SK-N-SH (cell line): ENCODE results near the gene CDH13. TPM values are rescaled to one million over a fixed set of nuclear protein-coding genes. Genes with fewer than 3 reads are reported as not detected.
A peak's percentile ranks its signal among the peaks of the same experiment; 100 is the strongest.

Source experiments
- CTCF ChIA-PET: fragments of 300-600, 350-600 bp; formaldehyde crosslinking; extraction: SDS; loops from one replicate; lab custom pipeline; 2021; lab: Yijun Ruan, JAX
- POLR2A ChIA-PET: fragments of 350-600 bp; sonication (Branson Sonifier 250); formaldehyde crosslinking; extraction: SDS; loops from one replicate; lab custom pipeline; 2020; ENCODE audit warnings: antibody characterized with exemption, inconsistent platforms; lab: Yijun Ruan, JAX
- DNase-seq: peaks from one replicate; pipeline ENCODE4 v3.0.0; 2012
- H2AFZ ChIP-seq: fragments of 200-600 bp; sonication (generic); 2 replicates; pipeline ENCODE4 v1.8.1; 2016; ENCODE audit warnings: antibody characterized with exemption, mild to moderate bottlenecking, low read depth
- H3F3A ChIP-seq: fragments of 200-600 bp; sonication (generic); replicated peaks from 2 replicates; pipeline ENCODE3; 2016; ENCODE audit warnings: antibody characterized with exemption, mild to moderate bottlenecking; ENCODE audit not compliant: insufficient read depth
- H3K27ac ChIP-seq, 2 experiments: fragments of 200-500 bp in 1 of 2; fragments of 200-600 bp in 1 of 2; sonication (Bioruptor generic) in 1 of 2; sonication (generic), shearing (Covaris generic) in 1 of 2; 2 replicates each; pipeline versions ENCODE4 v1.5.1 to v1.6.1; 2014 to 2016; ENCODE audit warnings: low read depth in 2 of 2, inconsistent platforms in 1 of 2, low read length in 1 of 2, mild to moderate bottlenecking in 1 of 2, mixed read lengths in 1 of 2
- H3K27me3 ChIP-seq: fragments of 200-600 bp; sonication (generic), shearing (Covaris generic); 2 replicates; pipeline ENCODE4 v1.6.1; 2016; ENCODE audit warnings: mixed run types; ENCODE audit not compliant: insufficient read depth
- H3K36me3 ChIP-seq, 2 experiments: fragments of 200-500 bp in 1 of 2; fragments of 200-600 bp in 1 of 2; sonication (Bioruptor generic) in 1 of 2; sonication (generic) in 1 of 2; replicated peaks in 1 of 2; 2 replicates each; pipeline versions ENCODE3 to v1.5.1; 2014 to 2016; ENCODE audit warnings: low read length in 1 of 2, mild to moderate bottlenecking in 1 of 2; ENCODE audit not compliant: insufficient read depth in 2 of 2, control insufficient read depth in 1 of 2
- H3K4me1 ChIP-seq, 2 experiments: fragments of 200-500 bp in 1 of 2; fragments of 200-600 bp in 1 of 2; sonication (Bioruptor generic) in 1 of 2; sonication (generic), shearing (Covaris generic) in 1 of 2; 2 replicates each; pipeline versions ENCODE4 v1.5.1 to v1.6.1; 2014 to 2016; ENCODE audit warnings: low read depth in 1 of 2, low read length in 1 of 2, mixed run types in 1 of 2; ENCODE audit not compliant: insufficient read depth in 2 of 2, control insufficient read depth in 1 of 2
- H3K4me2 ChIP-seq: fragments of 200-600 bp; sonication (generic), shearing (Covaris generic); 2 replicates; pipeline ENCODE4 v1.6.1; 2017; ENCODE audit warnings: mixed run types
- H3K4me3 ChIP-seq, 2 experiments: fragments of 200-500 bp in 1 of 2; fragments of 200-600 bp in 1 of 2; sonication (Bioruptor generic) in 1 of 2; sonication (generic), shearing (Covaris generic) in 1 of 2; 2 replicates each; pipeline versions ENCODE4 v1.5.1 to v1.8.1; 2014 to 2016; ENCODE audit warnings: low read depth in 2 of 2, inconsistent platforms in 1 of 2, low read length in 1 of 2, mild to moderate bottlenecking in 1 of 2, mixed read lengths in 1 of 2, moderate library complexity in 1 of 2
- H3K79me2 ChIP-seq: fragments of 200-600 bp; sonication (generic); 2 replicates; pipeline ENCODE4 v1.8.1; 2017; ENCODE audit warnings: mild to moderate bottlenecking; ENCODE audit not compliant: insufficient read depth
- H3K9ac ChIP-seq: fragments of 200-600 bp; sonication (generic); 2 replicates; pipeline ENCODE4 v1.6.1; 2017; ENCODE audit warnings: mixed run types
- H3K9me2 ChIP-seq: fragments of 200-600 bp; sonication (generic); 2 replicates; pipeline ENCODE4 v1.6.1; 2017; ENCODE audit warnings: mixed run types
- H3K9me3 ChIP-seq: fragments of 200-600 bp; sonication (generic); 2 replicates; pipeline ENCODE4 v1.6.1; 2017; ENCODE audit warnings: mixed run types, mild to moderate bottlenecking, moderate library complexity
- H4K20me1 ChIP-seq: fragments of 200-600 bp; sonication (generic); 2 replicates; pipeline ENCODE4 v1.6.1; 2017; ENCODE audit warnings: mild to moderate bottlenecking, mixed run types; ENCODE audit not compliant: insufficient read depth
- CHD2 ChIP-seq: fragments of 150-350 bp; IDR thresholded peaks from 2 replicates; pipeline ENCODE4 v1.6.1; 2018; ENCODE audit warnings: low read length; ENCODE audit not compliant: partially characterized antibody
- ELF1 ChIP-seq: IDR thresholded peaks from 2 replicates; pipeline ENCODE4 v1.4.0; 2012
- EP300 ChIP-seq, 2 experiments: IDR thresholded peaks; 2 replicates each; pipeline versions ENCODE4 v1.4.0 to v1.6.1; 2012; ENCODE audit warnings: borderline replicate concordance in 1 of 2, low read depth in 1 of 2, low read length in 1 of 2
- FOSL2 ChIP-seq: IDR thresholded peaks from 2 replicates; pipeline ENCODE4 v1.4.0; 2012; ENCODE audit warnings: low read depth, mild to moderate bottlenecking, moderate library complexity, borderline replicate concordance
- FOXM1 ChIP-seq: IDR thresholded peaks from 2 replicates; pipeline ENCODE4 v1.4.0; 2012; ENCODE audit warnings: low read depth, mild to moderate bottlenecking
- GABPA ChIP-seq: IDR thresholded peaks from 2 replicates; pipeline ENCODE4 v1.4.0; 2012; ENCODE audit warnings: low read depth, mild to moderate bottlenecking
- JUND ChIP-seq: IDR thresholded peaks from 2 replicates; pipeline ENCODE4 v1.4.0; 2012
- MEF2A ChIP-seq: IDR thresholded peaks from 2 replicates; pipeline ENCODE4 v1.4.0; 2012; ENCODE audit warnings: low read depth, borderline replicate concordance
- MXI1 ChIP-seq: IDR thresholded peaks from 2 replicates; pipeline ENCODE4 v1.6.1; 2012; ENCODE audit warnings: mild to moderate bottlenecking, low read depth, low read length, improper control_type of control experiment
- NRF1 ChIP-seq: IDR thresholded peaks from 2 replicates; pipeline ENCODE4 v1.6.1; 2012; ENCODE audit warnings: low read depth, mild to moderate bottlenecking, low read length
- RXRA ChIP-seq: IDR thresholded peaks from 2 replicates; pipeline ENCODE4 v1.4.0; 2012; ENCODE audit warnings: low read depth, mild to moderate bottlenecking, borderline replicate concordance
- SIN3A ChIP-seq: IDR thresholded peaks from 2 replicates; pipeline ENCODE4 v1.6.1; 2012; ENCODE audit warnings: low read depth, mild to moderate bottlenecking, low read length, moderate library complexity, borderline replicate concordance
- SMC3 ChIP-seq: IDR thresholded peaks from 2 replicates; pipeline ENCODE4 v1.6.1; 2012; ENCODE audit warnings: low read depth, low read length, improper control_type of control experiment
- TCF12 ChIP-seq: IDR thresholded peaks from 2 replicates; pipeline ENCODE4 v1.4.0; 2012
- TEAD4 ChIP-seq: IDR thresholded peaks from 2 replicates; pipeline ENCODE4 v1.4.0; 2012; ENCODE audit warnings: mild to moderate bottlenecking, borderline replicate concordance; ENCODE audit not compliant: insufficient read depth
- WGBS: methylation state at CpG from one replicate; pipeline ENCODE4 v1.1.6; 2017; ENCODE audit warnings: low lambda C conversion rate; 5-methylcytosine and 5-hydroxymethylcytosine counted together
- polyA plus RNA-seq, 3 experiments: library from polyadenylated mRNA; depleted of rRNA; stranded (reverse); fragments of >200 nt; gene quantifications; 2 replicates each; pipeline ENCODE4 v1.2.3, GENCODE V29; 2012
- TF ChIP-seq, protein P1 (sequence below): fragments of 200-600 bp; sonication (generic); IDR thresholded peaks from 2 replicates; pipeline ENCODE4 v1.6.1; 2017; ENCODE audit warnings: antibody characterized with exemption, mild to moderate bottlenecking, moderate library complexity
- TF ChIP-seq, protein P2 (sequence below): fragments of 150-350 bp; IDR thresholded peaks from 2 replicates; pipeline ENCODE4 v1.6.1; 2016; ENCODE audit warnings: mild to moderate bottlenecking, low read depth, low read length
- TF ChIP-seq, protein P3 (sequence below): IDR thresholded peaks from 2 replicates; pipeline ENCODE4 v1.4.0; 2012; ENCODE audit warnings: low read depth
- TF ChIP-seq, protein P4 (sequence below): IDR thresholded peaks from 2 replicates; pipeline ENCODE4; 2012
- TF ChIP-seq, protein P5 (sequence below): IDR thresholded peaks from 2 replicates; pipeline ENCODE4 v1.4.0; 2012; ENCODE audit warnings: low read depth, borderline replicate concordance

CDH13 gene
- polyA plus RNA-seq, 1 of the 3 experiments (the other 2 are of a cell fraction), result 93.0 TPM

DNA sequence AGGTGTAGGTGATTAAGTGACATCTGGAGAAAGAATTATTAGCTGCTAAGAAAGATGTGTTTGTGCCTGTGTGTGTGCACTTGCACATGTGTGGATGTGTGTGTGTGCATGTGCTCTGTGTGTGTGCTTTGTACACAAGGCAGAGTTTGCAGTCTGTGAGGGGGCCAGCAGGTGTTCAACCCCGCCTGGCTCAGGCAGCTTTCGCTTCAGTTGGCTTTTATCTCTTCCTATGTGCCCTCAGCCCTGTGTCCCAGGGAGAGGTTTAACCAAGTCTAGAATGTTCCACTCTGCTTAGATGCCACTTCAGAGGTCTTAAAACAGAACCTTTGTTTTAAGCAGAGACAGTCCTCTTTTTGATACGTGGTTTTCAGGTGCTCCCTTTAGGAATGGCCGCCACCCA lies 58.8 kb downstream of the CDH13 start:
- H3K9ac ChIP-seq, result no peak overlapping the region
- 67% methylated on average over 4 of the region's 4 CpGs for WGBS
- H3K36me3 ChIP-seq, result no peaks in the 10 kb centered on the region
- H3K4me2 ChIP-seq, result no peak overlapping the region
- no peaks in the 10 kb centered on the region for H3K27me3 ChIP-seq
- no peak overlapping the region for H3K27ac ChIP-seq
- no peak for DNase-seq
- H3K4me3 ChIP-seq, result no peak overlapping the region
- CTCF ChIA-PET, result no interaction called here
- no peaks in the 10 kb centered on the region for H3K9me2 ChIP-seq
- H3K79me2 ChIP-seq, result no peaks in the 10 kb centered on the region
- H3K9me3 ChIP-seq, result no peaks in the 10 kb centered on the region
- H3K4me1 ChIP-seq, result no peaks in the 10 kb centered on the region
- H4K20me1 ChIP-seq, result no peaks in the 10 kb centered on the region
- H2AFZ ChIP-seq, result no peak overlapping the region
- POLR2A ChIA-PET, result no interaction called here
- no peaks in the 10 kb centered on the region for H3F3A ChIP-seq
- no peak for TF ChIP-seq SIN3A
- no peak for TF ChIP-seq EP300 (IDR thresholded peaks at IDR 0.05; ENCODE audit: borderline replicate concordance in 1 of 2, low read depth in 1 of 2, low read length in 1 of 2)
- TF ChIP-seq, protein P1, sequence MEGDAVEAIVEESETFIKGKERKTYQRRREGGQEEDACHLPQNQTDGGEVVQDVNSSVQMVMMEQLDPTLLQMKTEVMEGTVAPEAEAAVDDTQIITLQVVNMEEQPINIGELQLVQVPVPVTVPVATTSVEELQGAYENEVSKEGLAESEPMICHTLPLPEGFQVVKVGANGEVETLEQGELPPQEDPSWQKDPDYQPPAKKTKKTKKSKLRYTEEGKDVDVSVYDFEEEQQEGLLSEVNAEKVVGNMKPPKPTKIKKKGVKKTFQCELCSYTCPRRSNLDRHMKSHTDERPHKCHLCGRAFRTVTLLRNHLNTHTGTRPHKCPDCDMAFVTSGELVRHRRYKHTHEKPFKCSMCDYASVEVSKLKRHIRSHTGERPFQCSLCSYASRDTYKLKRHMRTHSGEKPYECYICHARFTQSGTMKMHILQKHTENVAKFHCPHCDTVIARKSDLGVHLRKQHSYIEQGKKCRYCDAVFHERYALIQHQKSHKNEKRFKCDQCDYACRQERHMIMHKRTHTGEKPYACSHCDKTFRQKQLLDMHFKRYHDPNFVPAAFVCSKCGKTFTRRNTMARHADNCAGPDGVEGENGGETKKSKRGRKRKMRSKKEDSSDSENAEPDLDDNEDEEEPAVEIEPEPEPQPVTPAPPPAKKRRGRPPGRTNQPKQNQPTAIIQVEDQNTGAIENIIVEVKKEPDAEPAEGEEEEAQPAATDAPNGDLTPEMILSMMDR, result no peak
- TF ChIP-seq GABPA, result no peak
- TF ChIP-seq FOXM1, result no peak
- TF ChIP-seq, protein P2, sequence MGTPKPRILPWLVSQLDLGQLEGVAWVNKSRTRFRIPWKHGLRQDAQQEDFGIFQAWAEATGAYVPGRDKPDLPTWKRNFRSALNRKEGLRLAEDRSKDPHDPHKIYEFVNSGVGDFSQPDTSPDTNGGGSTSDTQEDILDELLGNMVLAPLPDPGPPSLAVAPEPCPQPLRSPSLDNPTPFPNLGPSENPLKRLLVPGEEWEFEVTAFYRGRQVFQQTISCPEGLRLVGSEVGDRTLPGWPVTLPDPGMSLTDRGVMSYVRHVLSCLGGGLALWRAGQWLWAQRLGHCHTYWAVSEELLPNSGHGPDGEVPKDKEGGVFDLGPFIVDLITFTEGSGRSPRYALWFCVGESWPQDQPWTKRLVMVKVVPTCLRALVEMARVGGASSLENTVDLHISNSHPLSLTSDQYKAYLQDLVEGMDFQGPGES, result no peak
- no peak for TF ChIP-seq CHD2
- no peak for TF ChIP-seq ELF1
- no peak for TF ChIP-seq MXI1
- TF ChIP-seq, protein P3, sequence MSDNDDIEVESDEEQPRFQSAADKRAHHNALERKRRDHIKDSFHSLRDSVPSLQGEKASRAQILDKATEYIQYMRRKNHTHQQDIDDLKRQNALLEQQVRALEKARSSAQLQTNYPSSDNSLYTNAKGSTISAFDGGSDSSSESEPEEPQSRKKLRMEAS, result no peak
- no peak for TF ChIP-seq SMC3
- TF ChIP-seq TEAD4, result no peak

DNA sequence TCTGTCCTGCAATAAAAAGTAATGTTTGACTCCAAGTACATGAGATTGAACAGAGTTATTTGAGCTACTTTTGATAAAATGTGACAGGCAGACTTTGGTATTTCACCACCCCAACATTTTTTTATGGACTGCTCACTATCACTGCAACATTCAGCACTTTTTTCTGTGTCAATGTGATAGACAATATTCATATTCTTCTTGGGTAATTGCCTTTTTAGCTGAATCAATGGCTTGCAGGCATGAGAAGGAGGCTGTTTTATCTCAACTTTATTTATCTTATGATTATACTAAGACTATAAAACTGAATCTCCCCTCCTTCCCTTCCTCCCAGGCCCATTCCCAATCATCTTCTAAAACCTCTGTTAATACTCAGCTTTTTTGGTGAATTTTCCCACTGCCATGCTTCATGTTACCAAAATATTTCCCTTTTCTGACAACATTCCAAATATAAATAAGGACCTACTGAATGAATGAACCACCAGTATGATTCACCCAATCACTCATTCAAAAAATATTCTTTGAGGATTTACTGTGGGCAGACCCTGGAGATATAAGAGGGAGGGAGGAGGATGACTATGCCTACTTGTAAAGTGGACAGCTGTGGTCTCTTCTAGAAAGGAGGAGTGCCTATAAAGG lies 67.6 kb downstream of the CDH13 start:
- Histone ChIP-seq H3K9me2 (no peaks in the 10 kb centered on the region), H3K27ac (peak overlapping the region in 1 of 2 experiments; percentile 67; a peak in 3 of 4 replicates), H3K36me3 (no peaks in the 10 kb centered on the region), H3K79me2 (peaks cover 22% of the 10 kb centered on the region; the same call in 1 of the 2 replicates), H4K20me1 (no peaks in the 10 kb centered on the region), H3K9me3 (no peaks in the 10 kb centered on the region)
- CTCF ChIA-PET, result no interaction called here
- no peak for DNase-seq
- TF ChIP-seq, protein P4, sequence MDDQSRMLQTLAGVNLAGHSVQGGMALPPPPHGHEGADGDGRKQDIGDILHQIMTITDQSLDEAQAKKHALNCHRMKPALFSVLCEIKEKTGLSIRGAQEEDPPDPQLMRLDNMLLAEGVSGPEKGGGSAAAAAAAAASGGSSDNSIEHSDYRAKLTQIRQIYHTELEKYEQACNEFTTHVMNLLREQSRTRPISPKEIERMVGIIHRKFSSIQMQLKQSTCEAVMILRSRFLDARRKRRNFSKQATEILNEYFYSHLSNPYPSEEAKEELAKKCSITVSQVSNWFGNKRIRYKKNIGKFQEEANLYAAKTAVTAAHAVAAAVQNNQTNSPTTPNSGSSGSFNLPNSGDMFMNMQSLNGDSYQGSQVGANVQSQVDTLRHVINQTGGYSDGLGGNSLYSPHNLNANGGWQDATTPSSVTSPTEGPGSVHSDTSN, result peak; percentile 61
- TF ChIP-seq, protein P5, sequence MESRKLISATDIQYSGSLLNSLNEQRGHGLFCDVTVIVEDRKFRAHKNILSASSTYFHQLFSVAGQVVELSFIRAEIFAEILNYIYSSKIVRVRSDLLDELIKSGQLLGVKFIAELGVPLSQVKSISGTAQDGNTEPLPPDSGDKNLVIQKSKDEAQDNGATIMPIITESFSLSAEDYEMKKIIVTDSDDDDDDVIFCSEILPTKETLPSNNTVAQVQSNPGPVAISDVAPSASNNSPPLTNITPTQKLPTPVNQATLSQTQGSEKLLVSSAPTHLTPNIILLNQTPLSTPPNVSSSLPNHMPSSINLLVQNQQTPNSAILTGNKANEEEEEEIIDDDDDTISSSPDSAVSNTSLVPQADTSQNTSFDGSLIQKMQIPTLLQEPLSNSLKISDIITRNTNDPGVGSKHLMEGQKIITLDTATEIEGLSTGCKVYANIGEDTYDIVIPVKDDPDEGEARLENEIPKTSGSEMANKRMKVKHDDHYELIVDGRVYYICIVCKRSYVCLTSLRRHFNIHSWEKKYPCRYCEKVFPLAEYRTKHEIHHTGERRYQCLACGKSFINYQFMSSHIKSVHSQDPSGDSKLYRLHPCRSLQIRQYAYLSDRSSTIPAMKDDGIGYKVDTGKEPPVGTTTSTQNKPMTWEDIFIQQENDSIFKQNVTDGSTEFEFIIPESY, result no peak
- TF ChIP-seq NRF1 (no peak), JUND (peak; percentile 40), RXRA (no peak; the same call in 1 of the 2 replicates), FOSL2 (peak; percentile 22; the same call in 1 of the 2 replicates), MEF2A (no peak), TCF12 (peak; percentile 73)
- TF ChIP-seq, all 33 proteins: peak for 4
- POLR2A ChIA-PET, result no interaction called here
- Histone ChIP-seq H3K4me2 (0 out of 2 replicates have a peak overlapping the region, but pooled peaks have one; percentile 12), H3K4me3 (no peak overlapping the region), H3K4me1 (peaks cover 0 to 18% of the 10 kb centered on the region in 2 experiments; a peak in 2 of 4 replicates), H3F3A (peaks cover 21% of the 10 kb centered on the region), H2AFZ (no peak overlapping the region), H3K9ac (no peak overlapping the region), H3K27me3 (no peaks in the 10 kb centered on the region)
